GM18907 (cell line): ENCODE results near the gene TGM3.

ENCODE experiments used
- ATAC-seq: cut with Tn5 transposase; IDR thresholded peaks from one replicate; pipeline ENCODE4 v1.9.1; 2021; ENCODE audit warnings: mild to moderate bottlenecking, moderate library complexity; ENCODE audit not compliant: unreplicated experiment

TGM3 gene

GRCh38 chr20:2335096-2335870, 39.5 kb downstream of the TGM3 start:
- no peak for ATAC-seq

DNA sequence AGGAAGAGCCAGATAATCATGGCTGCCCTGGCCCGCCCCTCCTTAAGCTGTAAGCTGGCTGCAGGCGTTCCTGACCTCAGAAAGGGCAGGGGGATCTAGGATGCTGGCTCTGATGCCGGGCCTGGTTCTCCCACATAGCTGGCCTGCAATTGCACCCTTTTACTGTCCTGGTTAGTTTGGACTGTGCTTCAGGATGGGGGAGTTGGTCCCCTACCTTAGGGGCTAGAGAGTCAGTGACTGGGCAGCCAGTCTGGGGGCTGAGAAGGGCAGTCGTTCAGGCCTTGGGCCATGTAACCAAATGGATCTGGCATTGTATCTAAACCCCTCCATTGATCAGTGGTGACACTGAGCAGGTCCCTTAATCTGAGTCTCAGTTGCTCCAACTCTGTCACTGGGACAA, 40.7 kb downstream of the TGM3 start:
- no peak for ATAC-seq

- no peak for ATAC-seq
These were observed 41.3 kb downstream of the TGM3 start for GRCh38 chr20:2337142-2337541.

GRCh38 chr20:2338411-2339066, 42.7 kb downstream of the TGM3 start:
- ATAC-seq = no peak

GRCh38 chr20:2340136-2340535, 44.3 kb downstream of the TGM3 start:
- no peak for ATAC-seq

DNA sequence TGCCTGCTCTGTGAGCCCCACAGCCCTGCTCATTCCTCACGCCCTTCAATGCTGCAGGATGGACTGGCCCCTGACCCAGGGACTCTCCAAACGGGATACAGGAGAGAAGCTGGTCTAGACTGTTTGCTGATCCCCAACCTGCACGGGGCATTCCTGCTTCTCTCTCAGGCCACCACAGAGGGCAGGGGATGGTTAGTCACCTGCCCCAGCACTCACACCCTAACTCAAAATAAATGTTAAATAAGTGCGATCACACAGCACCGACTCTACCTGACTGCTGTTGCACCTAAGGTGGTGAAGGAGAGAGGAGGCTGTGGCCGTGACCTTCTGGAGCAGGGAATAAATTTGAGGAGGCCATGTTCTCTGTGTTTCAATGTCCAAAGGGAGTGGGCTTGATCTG, 45.0 kb downstream of the TGM3 start:
- no peak for ATAC-seq

GRCh38 chr20:2341336-2341735, 45.5 kb downstream of the TGM3 start:
- ATAC-seq = no peak

GRCh38 chr20:2342243-2342642, 46.4 kb downstream of the TGM3 start:
- no peak for ATAC-seq

DNA sequence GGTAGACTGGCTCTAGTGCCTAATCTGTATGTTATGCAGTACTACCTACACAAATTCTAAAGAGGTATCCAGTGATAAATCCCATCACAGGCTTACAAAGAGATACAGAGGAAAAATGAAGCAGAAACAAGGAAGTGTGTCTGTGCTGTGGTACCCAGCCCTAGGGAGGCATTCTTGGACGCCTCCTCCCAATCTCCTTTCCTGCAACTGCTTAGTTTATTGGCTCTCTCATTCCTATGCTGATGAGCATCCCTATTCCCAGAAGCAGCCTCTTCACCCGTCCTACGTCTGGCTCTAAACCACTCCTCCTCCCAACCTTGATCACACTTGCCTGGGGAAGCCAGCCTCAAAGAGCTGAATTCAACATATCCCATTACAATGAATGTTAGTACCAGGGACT, 50.4 kb downstream of the TGM3 start:
- ATAC-seq = no peak

DNA sequence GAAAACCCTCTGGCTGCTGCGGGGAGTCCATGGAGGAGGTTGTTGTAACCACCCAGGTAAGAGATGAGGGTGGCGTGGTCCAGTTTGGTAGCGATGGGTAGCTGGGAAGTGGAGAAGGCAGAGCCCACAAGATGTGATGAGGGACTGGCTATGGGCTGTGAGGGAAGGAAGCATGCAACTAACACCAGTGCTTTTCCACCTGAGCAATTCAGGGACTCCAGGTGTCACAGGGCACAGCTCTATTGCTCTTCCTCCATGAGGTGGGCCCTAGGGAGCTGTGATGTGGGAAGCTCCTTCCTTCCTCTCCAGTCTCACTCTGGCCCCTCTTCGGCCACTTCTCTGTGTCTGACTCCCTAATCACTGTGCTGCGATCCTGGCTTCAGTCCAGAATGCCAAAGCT, 52.5 kb downstream of the TGM3 start:
- ATAC-seq = no peak

- no peak for ATAC-seq
These were observed 54.0 kb downstream of the TGM3 start for GRCh38 chr20:2349801-2350200.

- ATAC-seq = no peak
These were observed 54.8 kb downstream of the TGM3 start for GRCh38 chr20:2350606-2351005.

- ATAC-seq = no peak
These were observed 57.4 kb downstream of the TGM3 start for GRCh38 chr20:2353231-2353630.

- ATAC-seq = no peak
These were observed 61.3 kb downstream of the TGM3 start for GRCh38 chr20:2357114-2357513.

- ATAC-seq = no peak
These were observed 62.2 kb downstream of the TGM3 start for GRCh38 chr20:2358006-2358405.

- ATAC-seq = no peak
These were observed 65.3 kb downstream of the TGM3 start for GRCh38 chr20:2361035-2361593.

GRCh38 chr20:2363187-2363586, 67.4 kb downstream of the TGM3 start:
- no peak for ATAC-seq

- ATAC-seq = no peak
These were observed 67.8 kb downstream of the TGM3 start for GRCh38 chr20:2363587-2363986.

- no peak for ATAC-seq
These were observed 68.2 kb downstream of the TGM3 start for GRCh38 chr20:2364044-2364443.

GRCh38 chr20:2365091-2365490, 69.3 kb downstream of the TGM3 start:
- ATAC-seq = no peak

- no peak for ATAC-seq
These were observed 69.9 kb downstream of the TGM3 start for GRCh38 chr20:2365666-2366065.

GRCh38 chr20:2368621-2369020, 72.8 kb downstream of the TGM3 start:
- no peak for ATAC-seq
